Measurements from ENCODE around the gene ELOVL1. TPM values are rescaled to one million over a fixed set of nuclear protein-coding genes. Genes with fewer than 3 reads are reported as not detected.

ELOVL1 gene
- total RNA-seq, 1 experiment from 2014 or later, result 21.6 TPM

DNA sequence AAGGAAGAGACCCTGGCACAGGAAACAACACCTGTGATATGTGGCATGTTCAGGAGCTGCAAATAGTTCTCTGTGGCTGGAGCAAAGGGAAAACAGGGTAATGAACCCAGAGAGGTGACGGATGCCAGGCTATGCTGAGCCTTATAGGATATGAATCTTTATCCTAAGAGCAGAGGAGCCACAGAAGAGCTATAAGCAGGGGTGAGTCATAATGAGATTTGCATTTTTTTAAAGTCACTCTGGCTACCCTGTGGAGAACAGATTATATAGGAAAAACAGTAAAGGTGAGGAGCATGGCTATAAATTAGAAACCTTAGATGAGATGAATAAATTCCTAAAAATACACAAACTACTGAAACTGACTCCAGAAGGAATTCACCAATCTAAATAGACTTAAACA is 43.0 kb downstream of the ELOVL1 start:
- Mint-ChIP-seq H3K27me3 (ENCODE audit: low read depth) (no peaks in the 10 kb centered on the region; the same call in none of the 2 replicates), H3K9me3 (peaks cover 22 to 30% of the 10 kb centered on the region in 2 experiments), H3K4me3 (no peak overlapping the region), H3K36me3 (ENCODE audit: insufficient read depth in 1 of 3, low read depth in 3 of 3) (peaks cover 0 to 8% (median 5%) of the 10 kb centered on the region in 3 experiments; a peak in 6 of 7 replicates), H3K27ac (no peak overlapping the region), H3K4me1 (peaks cover 10% of the 10 kb centered on the region in 2 experiments)
- Histone ChIP-seq H3T11ph (ENCODE audit: low read length) (no peak overlapping the region), H4K5ac (ENCODE audit: insufficient read length, low read depth, low read length) (no peak overlapping the region), H3K9me3 (ENCODE audit: control insufficient read depth, low read depth, low read length) (no peaks in the 10 kb centered on the region), H3K18ac (ENCODE audit: insufficient read length, low read depth, low read length) (no peak overlapping the region), H2BK120ac (ENCODE audit: low read depth, low read length, poor library complexity, severe bottlenecking) (no peak overlapping the region), H3K14ac (ENCODE audit: insufficient read depth, low read length) (no peak overlapping the region), H2AK5ac (ENCODE audit: insufficient read length, low read length) (no peak overlapping the region), H3K4ac (ENCODE audit: low read depth, low read length) (no peak overlapping the region), H3K79me1 (ENCODE audit: insufficient read depth, low read depth, low read length, poor library complexity, severe bottlenecking) (no peaks in the 10 kb centered on the region), H2BK12ac (ENCODE audit: insufficient read length, low read depth, low read length) (no peak overlapping the region), H2BK15ac (ENCODE audit: low read depth, low read length) (no peak overlapping the region), H3K56ac (ENCODE audit: insufficient read length, low read depth, low read length) (no peak overlapping the region), H3K23ac (ENCODE audit: insufficient read length, low read depth, low read length) (no peak overlapping the region), H2AFZ (ENCODE audit: low read length) (no peak overlapping the region), H2BK5ac (ENCODE audit: insufficient read length, low read length) (no peak overlapping the region), H4K91ac (ENCODE audit: insufficient read length, low read depth, low read length) (no peak overlapping the region), H3K27ac (ENCODE audit: insufficient read length, low read depth, low read length) (no peak overlapping the region), H2BK20ac (ENCODE audit: low read depth, low read length, poor library complexity, severe bottlenecking) (no peak overlapping the region), H4K20me1 (ENCODE audit: control insufficient read depth, insufficient read depth, insufficient read length) (no peaks in the 10 kb centered on the region), H3K4me2 (ENCODE audit: insufficient read depth, insufficient read length, low read length) (no peak overlapping the region), H3K27me3 (ENCODE audit: insufficient read depth, low read length) (no peaks in the 10 kb centered on the region), H3K79me2 (ENCODE audit: insufficient read depth, low read length) (no peaks in the 10 kb centered on the region), H3K23me2 (ENCODE audit: insufficient read length, low read depth, low read length, poor library complexity, severe bottlenecking) (no peaks in the 10 kb centered on the region), H3K4me1 (ENCODE audit: insufficient read depth, low read length) (no peaks in the 10 kb centered on the region), H4K8ac (replicated peaks; ENCODE audit: insufficient read length, low read depth, low read length) (no peak overlapping the region), H3K9ac (ENCODE audit: extremely low read depth, insufficient read length, low read length) (no peak overlapping the region)
- whole genome bisulfite sequencing (ENCODE audit: extremely low coverage, insufficient read length, low lambda C conversion rate), result no CpG with 5 or more reads among the region's 1 CpG
- no peak for DNase-seq
- TF ChIP-seq, protein P1, sequence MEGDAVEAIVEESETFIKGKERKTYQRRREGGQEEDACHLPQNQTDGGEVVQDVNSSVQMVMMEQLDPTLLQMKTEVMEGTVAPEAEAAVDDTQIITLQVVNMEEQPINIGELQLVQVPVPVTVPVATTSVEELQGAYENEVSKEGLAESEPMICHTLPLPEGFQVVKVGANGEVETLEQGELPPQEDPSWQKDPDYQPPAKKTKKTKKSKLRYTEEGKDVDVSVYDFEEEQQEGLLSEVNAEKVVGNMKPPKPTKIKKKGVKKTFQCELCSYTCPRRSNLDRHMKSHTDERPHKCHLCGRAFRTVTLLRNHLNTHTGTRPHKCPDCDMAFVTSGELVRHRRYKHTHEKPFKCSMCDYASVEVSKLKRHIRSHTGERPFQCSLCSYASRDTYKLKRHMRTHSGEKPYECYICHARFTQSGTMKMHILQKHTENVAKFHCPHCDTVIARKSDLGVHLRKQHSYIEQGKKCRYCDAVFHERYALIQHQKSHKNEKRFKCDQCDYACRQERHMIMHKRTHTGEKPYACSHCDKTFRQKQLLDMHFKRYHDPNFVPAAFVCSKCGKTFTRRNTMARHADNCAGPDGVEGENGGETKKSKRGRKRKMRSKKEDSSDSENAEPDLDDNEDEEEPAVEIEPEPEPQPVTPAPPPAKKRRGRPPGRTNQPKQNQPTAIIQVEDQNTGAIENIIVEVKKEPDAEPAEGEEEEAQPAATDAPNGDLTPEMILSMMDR (conservative IDR thresholded peaks at IDR 0.05), result no peak
